Suppressor macrophage (primary cell): ENCODE measurements around the gene SLC35F1.

Experiments
- DNase-seq, 4 experiments: peaks; one replicate each; pipeline ENCODE4 v3.0.0-alpha.2; 2020 to 2022

Gene SLC35F1

GRCh38 chr6:118283766-118284165 is 376.7 kb downstream of the SLC35F1 start:
- peak; percentile 54 to 75 (median 64) for DNase-seq

GRCh38 chr6:118284736-118285360 is 377.8 kb downstream of the SLC35F1 start:
- no peak for DNase-seq

- DNase-seq = no peak
Measured at GRCh38 chr6:118285791-118286190, 378.7 kb downstream of the SLC35F1 start.

- DNase-seq = no peak
Measured at GRCh38 chr6:118288355-118289124, 381.5 kb downstream of the SLC35F1 start.

GRCh38 chr6:118292558-118292957 is 385.5 kb downstream of the SLC35F1 start:
- no peak for DNase-seq

GRCh38 chr6:118294906-118295305 is 387.8 kb downstream of the SLC35F1 start:
- DNase-seq = no peak

- no peak for DNase-seq
Measured at GRCh38 chr6:118295336-118295735, 388.3 kb downstream of the SLC35F1 start.

- no peak for DNase-seq
Measured at GRCh38 chr6:118296129-118296901, 389.3 kb downstream of the SLC35F1 start.

- no peak for DNase-seq
Measured at GRCh38 chr6:118297821-118298220, 390.8 kb downstream of the SLC35F1 start.

GRCh38 chr6:118298476-118299427 is 391.7 kb downstream of the SLC35F1 start:
- DNase-seq = no peak

GRCh38 chr6:118299457-118299856 is 392.4 kb downstream of the SLC35F1 start:
- DNase-seq = no peak

- no peak for DNase-seq
Measured at GRCh38 chr6:118304321-118304720, 397.3 kb downstream of the SLC35F1 start.

- DNase-seq = no peak
Measured at GRCh38 chr6:118305081-118305480, 398.0 kb downstream of the SLC35F1 start.

GRCh38 chr6:118306392-118307238 is 399.6 kb downstream of the SLC35F1 start:
- DNase-seq = no peak

GRCh38 chr6:118307581-118307980 is 400.5 kb downstream of the SLC35F1 start:
- no peak for DNase-seq

GRCh38 chr6:118309337-118310093 is 402.5 kb downstream of the SLC35F1 start:
- no peak for DNase-seq

- DNase-seq = no peak
Measured at GRCh38 chr6:118313208-118313607, 406.1 kb downstream of the SLC35F1 start.

GRCh38 chr6:118313762-118314161 is 406.7 kb downstream of the SLC35F1 start:
- no peak for DNase-seq

GRCh38 chr6:118316796-118317384 is 409.8 kb downstream of the SLC35F1 start:
- no peak for DNase-seq
